Mesenteric fat pad (tissue), 1 donor: ENCODE results near the gene PM20D2. TPM values are rescaled to one million over a fixed set of nuclear protein-coding genes. Genes with fewer than 3 reads are reported as not detected.
"Not testable (repeated sequence)": the region's sequence is repeated elsewhere in the genome, so short reads cannot be mapped to it uniquely, and the experiment has no call there.

Experiments used
- DNase-seq: peaks from one replicate; pipeline ENCODE4 v3.0.0-alpha.2; 2020; ENCODE audit warnings: low spot score
- long read RNA-seq: library from polyadenylated mRNA; unstranded; transcript quantifications from one replicate; pipeline ENCODE4 v2.0.0, GENCODE V29; 2020
- total RNA-seq: library from RNA; stranded (reverse); fragmentation: NEBNext Ultra II Directional; extraction: Animal tissue kit (Norgen Biotek cat#: 25700); gene quantifications from one replicate; pipeline ENCODE4 v1.2.1, GENCODE V29; 2021
- donor health status: DM: yes; HTN: yes; CAD: no.

The PM20D2 gene
- 3.9 TPM for total RNA-seq
- long read RNA-seq, partial matches to known transcripts: 0 of 3 reads
- long read RNA-seq, other reads (novel, unspliced or antisense): 3 of 3 reads

DNA sequence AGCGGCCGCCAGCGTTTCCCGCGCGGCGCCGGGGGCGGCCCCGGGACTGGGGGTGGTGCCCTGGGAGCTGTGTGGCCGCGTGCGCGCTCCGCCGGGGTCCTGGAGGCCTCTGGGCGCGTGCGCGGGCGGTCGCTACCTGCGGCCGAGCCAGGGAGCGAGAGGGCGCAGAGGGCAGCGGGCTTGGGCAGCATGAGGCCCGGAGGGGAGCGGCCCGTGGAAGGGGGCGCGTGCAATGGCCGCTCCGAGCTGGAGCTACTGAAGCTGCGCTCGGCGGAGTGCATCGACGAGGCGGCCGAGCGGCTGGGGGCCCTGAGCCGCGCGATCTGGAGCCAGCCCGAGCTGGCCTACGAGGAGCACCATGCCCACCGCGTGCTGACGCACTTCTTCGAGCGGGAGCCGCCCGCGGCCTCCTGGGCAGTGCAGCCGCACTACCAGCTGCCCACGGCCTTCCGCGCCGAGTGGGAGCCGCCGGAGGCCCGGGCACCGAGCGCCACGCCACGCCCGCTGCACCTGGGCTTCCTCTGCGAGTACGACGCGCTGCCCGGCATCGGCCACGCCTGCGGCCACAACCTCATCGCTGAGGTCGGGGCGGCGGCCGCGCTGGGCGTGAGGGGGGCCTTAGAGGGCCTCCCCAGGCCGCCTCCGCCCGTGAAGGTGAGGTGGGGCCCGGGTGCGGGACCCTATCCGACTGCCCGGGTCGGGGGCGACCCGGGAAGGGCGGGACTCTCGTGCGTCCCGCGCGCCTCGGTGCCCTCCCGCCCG is at the start of gene PM20D2:
Gene PM20D2 (plus strand): TSS at position 100 of the 762 bp plus-strand sequence. CDS start 90 bp downstream, at position 190.
- DNase-seq: no peak

- DNase-seq: no peak
Measured at GRCh38 chr6:89098461-89098860, 47.4 kb upstream of the PM20D2 start.

GRCh38 chr6:89100114-89100513 is 45.7 kb upstream of the PM20D2 start:
- no peak for DNase-seq

DNA sequence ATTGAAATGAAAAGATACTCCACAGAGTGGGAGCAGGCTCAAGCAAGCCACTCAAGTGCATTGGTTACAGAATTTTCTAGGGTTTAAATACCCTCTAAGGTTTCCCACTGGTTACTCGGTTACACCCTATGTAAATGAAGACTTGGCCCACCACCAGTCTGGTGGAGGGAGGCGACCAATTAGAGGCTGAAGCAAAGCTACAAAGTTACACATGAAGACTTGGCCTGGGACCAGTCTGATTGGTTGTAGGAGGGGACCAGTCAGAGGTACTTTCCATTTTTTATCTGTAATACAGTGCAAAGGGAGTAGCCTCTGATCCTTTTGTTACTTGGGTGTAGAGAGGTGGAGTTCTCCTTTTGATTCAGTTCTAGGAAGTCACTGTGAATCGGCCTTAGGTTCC is 35.6 kb upstream of the PM20D2 start:
- DNase-seq: no peak

GRCh38 chr6:89111933-89112332 is 33.9 kb upstream of the PM20D2 start:
- DNase-seq: no peak

DNA sequence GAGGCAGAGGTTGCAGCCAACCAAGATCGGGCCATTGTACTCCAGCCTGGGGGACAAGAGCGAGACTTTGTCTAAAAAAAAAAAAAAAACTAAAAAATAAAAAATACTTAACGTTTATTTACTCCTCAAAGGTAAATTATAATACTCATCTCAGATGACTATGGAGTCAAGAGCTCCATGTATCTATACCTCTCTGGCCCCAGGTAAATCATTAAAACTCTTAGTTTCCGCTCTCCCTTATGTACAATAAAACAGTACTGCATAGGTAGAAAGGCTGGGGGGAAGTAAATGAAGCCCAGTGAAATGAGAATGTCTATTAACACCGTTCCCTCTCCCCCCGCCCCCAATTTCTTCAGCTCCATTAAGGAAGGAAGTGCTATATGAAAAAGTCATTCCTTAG is 29.2 kb upstream of the PM20D2 start:
- DNase-seq: no peak

- no peak for DNase-seq
Measured at GRCh38 chr6:89117211-89118108, 28.4 kb upstream of the PM20D2 start, which contains the start of gene SRSF12. Gene SRSF12, minus strand, starts transcription at chr6:89118071. Its CDS starts 184 bp downstream, at chr6:89117887.

GRCh38 chr6:89118931-89119330 is 26.9 kb upstream of the PM20D2 start:
- no peak for DNase-seq

- DNase-seq: no peak
Measured at GRCh38 chr6:89120371-89120770, 25.5 kb upstream of the PM20D2 start.

DNA sequence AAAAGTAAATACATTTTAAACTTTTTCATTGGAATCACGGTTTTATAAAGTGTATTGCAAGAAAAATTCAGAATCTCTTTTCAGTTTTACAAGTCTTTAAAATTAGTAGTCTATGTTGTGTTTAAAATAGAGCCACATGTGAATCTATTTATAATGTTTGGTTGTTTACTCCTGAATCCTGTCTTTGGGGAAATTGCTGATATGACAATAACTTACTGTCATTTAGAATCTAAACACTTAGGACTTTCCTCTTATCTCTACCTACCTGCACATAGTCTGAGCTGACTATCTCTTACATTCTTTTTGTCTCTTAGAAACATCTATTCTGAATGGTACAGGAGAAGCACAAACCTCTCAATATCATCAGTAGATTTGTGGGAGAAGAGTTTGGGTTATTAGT is 23.9 kb upstream of the PM20D2 start:
- no peak for DNase-seq

DNA sequence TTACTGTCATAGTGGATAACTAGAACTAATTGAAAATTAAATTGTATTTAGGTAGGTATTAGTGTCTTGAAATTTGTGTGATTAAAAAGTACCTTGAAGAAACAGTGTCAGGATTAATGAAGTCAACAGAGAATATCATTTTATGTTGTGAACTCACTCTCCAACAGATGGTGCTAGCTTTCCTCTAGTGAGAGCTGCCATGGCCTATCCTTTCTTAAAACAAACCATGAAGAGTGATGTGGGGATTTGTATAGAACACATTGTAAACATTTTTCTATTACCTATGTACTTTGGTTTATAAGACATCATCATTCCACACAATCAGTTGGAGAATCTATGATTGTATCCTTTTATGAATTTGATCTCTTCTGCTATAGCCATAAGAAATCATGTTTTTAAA is 23.2 kb upstream of the PM20D2 start:
- no peak for DNase-seq

DNA sequence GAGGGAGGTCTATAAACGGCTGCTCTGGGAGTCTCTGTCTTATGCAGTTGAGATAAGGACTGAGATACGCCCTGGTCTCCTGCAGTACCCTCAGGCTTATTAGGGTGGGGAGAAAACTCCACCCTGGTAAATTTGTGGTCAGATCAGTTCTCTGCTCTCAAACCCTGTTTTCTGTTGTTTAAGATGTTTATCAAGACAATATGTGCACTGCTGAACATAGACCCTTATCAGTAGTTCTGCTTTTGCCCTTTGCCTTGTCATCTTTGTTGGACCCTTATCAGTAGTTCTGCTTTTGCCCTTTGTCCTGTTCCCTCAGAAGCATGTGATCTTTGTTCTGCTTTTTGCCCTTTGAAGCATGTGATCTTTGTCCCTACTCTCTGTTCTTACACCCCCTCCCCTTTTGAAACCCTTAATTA is 17.6 kb upstream of the PM20D2 start:
- DNase-seq: not testable (repeated sequence)

GRCh38 chr6:89131599-89131998 is 14.3 kb upstream of the PM20D2 start:
- DNase-seq: no peak

GRCh38 chr6:89132057-89132456 is 13.8 kb upstream of the PM20D2 start:
- DNase-seq: no peak

- no peak for DNase-seq
Measured at GRCh38 chr6:89133981-89134380, 11.9 kb upstream of the PM20D2 start.

GRCh38 chr6:89134723-89135122 is 11.1 kb upstream of the PM20D2 start:
- no peak for DNase-seq

GRCh38 chr6:89138173-89138572 is 7.7 kb upstream of the PM20D2 start:
- DNase-seq: no peak

DNA sequence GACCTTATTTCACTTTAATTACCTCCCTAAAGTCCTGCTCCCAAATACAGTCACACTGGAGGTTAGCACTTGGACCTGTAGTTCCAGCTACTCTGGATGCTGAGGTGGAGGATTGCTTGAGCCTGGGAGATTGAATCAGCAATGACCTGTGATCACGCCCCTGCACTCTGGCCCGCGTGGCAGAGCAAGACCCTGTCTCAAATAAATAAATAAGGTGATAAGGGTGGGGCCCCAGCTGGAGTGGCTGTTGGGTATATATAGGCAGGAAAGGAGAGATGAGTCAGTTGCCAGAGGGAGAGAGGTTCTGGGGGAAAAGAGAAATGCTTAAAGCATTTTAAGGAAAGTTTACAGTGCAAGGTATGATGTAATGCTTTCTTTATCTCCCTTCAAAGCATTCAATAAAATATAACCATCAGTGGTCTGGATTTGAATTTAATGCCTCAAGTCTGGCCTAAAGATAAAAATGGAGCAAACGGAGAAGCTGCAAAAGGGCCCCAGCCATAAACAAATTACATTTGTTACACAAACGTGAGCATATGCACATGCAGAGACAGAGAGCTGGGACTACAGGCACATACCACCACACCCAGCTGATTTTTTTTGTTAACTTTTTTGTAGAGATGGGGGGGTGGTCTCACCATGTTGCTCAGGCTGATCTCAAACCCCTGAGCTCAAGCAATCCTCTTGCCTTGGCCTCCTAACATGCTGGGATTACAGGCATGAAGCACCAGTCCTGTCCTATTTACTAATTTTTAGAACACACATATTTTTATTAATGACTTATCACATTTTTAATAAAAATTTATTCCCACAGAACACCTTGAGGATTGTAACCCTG is 6.1 kb upstream of the PM20D2 start:
- DNase-seq: no peak

DNA sequence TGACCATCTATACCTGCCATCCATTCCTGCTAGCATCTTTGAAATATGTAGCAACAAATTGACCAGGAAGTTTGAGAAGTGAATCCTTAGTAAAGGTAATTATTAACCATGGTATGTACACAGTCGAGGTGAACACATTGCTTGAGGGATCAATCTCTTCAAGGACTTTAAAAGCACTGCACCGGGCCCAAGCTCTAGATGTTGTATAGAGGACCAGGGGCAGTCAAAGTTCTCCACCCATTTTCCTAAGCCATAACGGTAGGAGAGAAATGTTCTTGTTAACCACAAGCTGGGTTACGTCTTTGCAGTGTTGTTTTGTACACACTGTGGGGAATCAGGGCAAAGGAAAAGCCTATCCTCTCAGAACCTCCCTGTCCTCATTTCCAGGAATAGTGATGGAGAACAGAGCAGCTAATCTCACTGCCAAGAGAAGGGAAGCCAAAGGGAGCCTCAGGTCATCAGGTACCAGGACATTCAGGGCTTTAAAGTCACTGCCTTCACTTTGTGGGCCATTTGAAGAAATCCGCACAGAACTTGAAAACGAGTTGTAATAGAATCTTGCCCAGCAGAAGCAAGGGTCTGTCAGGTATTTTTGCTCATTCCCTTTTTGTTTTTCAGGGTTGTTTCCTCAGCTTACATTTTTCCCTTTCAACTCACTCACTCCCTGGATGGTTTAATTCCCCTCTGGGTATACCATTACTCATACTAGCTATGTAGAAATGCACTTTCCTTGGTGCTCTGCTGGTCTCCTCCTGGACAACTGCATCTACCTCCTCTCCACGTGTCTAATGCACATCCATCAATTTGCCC is 5.3 kb upstream of the PM20D2 start:
- no peak for DNase-seq

DNA sequence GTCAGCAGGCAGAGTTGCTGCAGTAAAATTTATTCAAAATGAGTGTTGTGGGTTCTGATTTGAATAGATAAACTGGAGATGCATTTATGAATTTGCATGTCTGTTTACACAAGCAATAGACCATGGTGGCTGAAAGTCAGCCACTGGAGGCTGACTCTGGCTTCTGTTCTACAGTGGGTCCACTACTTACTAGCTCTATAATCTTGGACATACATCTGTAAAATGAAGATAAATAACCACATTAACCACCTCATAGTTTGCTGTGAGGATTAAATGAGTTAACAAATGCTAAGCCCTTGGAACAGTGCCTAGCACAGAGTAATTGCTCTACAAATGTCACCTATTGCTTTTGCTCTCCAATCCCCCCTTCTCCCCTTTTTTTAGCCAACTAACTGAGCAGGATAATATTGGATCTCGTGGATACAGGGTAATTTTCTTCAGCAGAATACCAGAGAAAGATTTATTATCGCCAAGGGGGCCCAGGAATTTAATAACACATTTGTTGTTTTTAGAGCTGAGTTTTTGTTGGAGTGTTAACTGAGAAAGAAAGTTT is 1.4 kb upstream of the PM20D2 start:
- no peak for DNase-seq
